ENCODE measurements around the gene USP33.

- no peak for TF ChIP-seq CTCF (IDR thresholded peaks at IDR 0.05)
- no peak for TF ChIP-seq POLR2A (IDR thresholded peaks at IDR 0.05)
Observed at GRCh38 chr1:77704736-77705135, 54.9 kb downstream of the USP33 start.

Measured in heart left ventricle (tissue), 13 donors.